GM21447 (cell line): ENCODE results near the gene CDH19.

ENCODE experiments used
- ATAC-seq: cut with Tn5 transposase; IDR thresholded peaks from one replicate; pipeline ENCODE4 v1.9.1; 2021; ENCODE audit not compliant: unreplicated experiment

The CDH19 gene, protein sequence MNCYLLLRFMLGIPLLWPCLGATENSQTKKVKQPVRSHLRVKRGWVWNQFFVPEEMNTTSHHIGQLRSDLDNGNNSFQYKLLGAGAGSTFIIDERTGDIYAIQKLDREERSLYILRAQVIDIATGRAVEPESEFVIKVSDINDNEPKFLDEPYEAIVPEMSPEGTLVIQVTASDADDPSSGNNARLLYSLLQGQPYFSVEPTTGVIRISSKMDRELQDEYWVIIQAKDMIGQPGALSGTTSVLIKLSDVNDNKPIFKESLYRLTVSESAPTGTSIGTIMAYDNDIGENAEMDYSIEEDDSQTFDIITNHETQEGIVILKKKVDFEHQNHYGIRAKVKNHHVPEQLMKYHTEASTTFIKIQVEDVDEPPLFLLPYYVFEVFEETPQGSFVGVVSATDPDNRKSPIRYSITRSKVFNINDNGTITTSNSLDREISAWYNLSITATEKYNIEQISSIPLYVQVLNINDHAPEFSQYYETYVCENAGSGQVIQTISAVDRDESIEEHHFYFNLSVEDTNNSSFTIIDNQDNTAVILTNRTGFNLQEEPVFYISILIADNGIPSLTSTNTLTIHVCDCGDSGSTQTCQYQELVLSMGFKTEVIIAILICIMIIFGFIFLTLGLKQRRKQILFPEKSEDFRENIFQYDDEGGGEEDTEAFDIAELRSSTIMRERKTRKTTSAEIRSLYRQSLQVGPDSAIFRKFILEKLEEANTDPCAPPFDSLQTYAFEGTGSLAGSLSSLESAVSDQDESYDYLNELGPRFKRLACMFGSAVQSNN

DNA sequence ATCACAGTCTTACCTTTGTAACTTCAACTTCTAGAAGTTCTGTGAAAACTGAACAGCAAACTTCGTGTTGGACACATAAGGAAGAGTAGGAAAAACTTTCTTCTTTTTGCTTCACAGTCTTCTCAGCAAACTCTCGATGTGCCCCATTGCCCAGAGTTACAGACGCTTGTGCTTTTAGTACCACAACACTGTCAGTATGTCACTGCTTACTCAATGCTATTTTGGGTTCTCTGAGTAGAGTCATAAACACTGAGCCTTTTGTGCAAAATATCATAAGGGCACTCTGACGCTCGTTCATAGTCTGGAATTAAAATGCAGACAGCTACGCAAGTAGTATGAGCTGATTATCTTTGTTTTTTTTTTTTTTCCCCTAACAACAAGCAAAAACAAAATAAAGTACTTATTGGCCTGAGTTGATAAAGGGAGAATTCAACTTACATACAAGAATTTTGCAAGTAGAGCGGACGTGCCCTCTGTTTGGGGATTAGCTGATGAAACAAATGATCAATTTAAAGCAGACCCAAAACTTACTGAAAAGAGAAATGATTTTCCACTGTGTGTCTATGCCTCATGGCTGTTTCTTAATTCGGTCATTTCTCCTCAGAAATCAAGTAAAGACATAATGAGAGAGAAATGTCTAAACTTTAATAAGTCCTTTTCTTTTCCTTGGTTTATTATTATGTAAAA lies at the start of gene CDH19:
Gene CDH19, minus strand, starts transcription at position 150 of the 687 bp plus-strand sequence. CDS start 31,886 bp downstream, outside the sequence.
- no peak for ATAC-seq

DNA sequence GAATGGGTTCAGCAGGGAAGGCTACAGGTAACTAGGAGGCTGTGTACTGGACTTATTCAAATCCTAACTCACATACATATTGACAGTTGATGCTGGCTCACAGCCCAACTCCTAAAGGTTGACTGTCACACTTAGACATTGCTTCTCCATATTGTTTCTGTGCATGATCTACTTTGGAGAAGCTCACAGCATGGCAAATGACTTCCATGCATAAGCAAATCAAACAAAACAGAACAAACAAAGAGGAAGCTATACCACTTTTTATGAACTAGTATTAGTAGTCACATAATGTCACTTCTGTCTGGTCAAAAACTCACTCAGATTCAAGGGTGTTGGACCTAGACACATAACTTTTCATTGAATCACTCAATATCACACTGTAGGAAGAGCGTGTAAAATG lies 43.8 kb upstream of the CDH19 start:
- ATAC-seq = no peak

DNA sequence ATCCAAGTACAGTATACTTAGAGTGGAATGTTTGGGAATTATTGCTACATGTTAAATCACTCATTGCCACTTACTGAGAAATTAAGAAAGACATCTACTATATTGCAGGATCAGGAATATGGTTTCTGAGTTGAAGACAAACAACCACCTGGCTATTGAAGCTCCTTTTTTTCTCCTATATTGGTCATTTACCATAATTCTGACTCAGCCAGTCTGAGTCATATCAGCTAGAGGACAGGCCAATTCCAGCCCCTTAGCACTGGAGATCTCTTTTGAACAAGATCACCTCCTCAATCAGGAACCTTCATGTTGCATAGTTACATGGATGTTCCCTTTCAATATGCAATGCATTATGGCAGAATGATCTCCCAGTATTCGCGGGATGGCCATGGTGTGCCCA lies 42.7 kb upstream of the CDH19 start:
- no peak for ATAC-seq

DNA sequence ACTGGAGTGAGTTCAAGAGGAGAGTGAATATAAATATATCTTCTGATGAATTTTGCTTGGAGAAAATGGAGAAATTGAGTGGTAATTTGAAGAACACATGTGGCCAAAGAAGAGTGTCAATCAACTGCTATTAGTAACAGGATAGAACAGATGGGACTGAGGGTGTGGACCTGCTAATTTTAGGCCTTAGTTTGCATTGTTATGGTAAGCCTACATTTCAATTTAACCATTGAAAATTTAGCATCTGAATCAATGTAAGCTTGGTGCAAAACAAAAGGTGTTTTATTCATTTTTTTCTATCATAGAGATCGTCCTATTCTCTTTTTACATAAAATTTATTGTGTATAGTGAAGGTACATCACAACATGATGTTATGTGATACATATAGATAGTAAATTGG lies 42.1 kb upstream of the CDH19 start:
- no peak for ATAC-seq

DNA sequence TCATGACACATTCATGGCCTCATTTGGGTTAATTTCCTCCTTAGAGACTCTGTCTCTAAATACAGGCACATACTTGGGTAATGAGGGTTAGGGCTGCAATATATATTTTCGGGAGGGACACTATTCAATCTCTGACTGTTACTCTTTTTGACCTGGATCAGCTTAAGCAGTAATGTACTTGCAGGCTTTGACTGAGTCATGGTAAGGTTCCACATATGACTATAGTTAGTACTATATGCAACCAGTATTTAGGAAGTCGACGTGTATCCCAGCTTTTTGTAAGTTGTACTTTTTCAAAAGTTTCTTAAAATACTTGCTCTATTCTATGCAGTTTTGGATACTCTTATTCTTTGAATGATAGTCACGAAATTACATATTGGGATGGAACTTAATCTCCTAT lies 37.2 kb upstream of the CDH19 start:
- no peak for ATAC-seq

DNA sequence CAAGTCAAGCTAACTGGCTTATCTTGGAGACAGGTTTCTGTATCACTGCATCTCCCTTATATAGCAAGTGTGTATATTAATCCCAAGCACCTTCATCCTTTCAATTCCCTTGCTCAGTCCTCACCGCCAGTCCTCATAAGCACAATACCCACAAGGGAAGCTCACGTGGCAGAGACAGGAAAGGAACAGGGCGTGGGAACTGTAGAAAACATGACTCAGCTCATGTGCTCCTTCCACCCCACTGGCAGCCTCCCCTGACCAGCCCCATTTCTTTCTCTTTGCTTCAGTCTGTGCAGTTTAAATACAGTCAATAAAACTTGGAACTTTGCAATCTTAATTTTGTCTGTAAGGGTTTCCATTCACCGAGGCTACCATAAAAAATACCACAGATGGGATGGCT lies 36.5 kb upstream of the CDH19 start:
- no peak for ATAC-seq

DNA sequence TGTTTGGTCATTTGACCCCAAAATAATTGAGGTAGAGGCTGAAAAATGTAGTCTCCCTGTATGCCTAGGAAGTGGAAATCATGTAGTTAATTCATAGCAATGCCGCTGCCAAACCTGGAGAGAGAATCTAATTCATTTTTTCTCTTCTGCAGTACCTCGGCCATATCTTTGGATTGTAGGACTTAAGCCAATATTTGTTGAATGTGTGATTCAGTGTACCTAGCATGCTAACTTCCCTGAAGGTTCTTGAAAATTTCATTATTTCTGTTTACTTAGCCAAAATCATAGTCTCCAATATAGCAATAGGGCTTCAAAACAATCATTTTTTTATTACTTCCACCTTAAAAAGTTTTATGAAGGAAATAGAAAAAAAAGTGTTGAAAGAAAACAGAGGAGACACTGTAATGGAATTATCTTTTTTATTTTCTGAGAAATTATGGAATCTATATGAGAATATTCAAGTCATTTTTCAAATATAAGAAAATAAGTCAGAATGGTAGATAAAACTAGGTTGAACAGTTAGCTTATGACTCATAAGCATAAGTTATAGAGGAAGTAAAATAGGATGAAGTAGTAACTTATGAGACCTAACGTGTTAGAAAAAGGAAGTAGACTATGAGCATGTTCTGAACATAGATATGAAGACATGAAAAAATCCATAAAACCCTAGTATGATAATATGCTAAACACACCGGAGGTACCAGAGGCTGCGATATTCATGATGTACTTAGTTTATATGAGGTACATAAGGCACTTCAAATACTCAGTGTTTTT lies 35.2 kb upstream of the CDH19 start:
- no peak for ATAC-seq

DNA sequence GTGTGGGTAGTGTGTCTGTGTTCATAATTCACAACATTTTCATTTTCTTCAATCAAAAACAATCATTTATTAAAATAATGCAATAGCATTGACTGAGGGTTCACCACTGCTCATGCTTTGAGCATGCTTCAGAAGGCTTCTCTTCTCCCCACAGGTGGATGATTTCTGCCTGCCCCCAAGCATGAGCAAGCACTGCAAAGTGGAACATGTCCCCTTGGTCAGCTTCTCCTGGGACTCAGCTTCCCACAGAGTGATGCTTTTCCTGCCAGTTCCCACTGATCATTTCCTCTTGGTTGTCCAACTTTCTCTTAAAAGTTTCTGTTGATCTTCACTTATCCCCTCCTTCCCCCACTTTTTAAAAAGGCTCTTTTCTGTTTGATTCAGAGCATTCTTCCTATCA lies 31.5 kb upstream of the CDH19 start:
- ATAC-seq = no peak

- no peak for ATAC-seq
Observed at GRCh38 chr18:66632756-66633155, 28.9 kb upstream of the CDH19 start.

- no peak for ATAC-seq
Observed at GRCh38 chr18:66630831-66631230, 26.9 kb upstream of the CDH19 start.

- ATAC-seq = no peak
Observed at GRCh38 chr18:66623821-66624220, 19.9 kb upstream of the CDH19 start.

DNA sequence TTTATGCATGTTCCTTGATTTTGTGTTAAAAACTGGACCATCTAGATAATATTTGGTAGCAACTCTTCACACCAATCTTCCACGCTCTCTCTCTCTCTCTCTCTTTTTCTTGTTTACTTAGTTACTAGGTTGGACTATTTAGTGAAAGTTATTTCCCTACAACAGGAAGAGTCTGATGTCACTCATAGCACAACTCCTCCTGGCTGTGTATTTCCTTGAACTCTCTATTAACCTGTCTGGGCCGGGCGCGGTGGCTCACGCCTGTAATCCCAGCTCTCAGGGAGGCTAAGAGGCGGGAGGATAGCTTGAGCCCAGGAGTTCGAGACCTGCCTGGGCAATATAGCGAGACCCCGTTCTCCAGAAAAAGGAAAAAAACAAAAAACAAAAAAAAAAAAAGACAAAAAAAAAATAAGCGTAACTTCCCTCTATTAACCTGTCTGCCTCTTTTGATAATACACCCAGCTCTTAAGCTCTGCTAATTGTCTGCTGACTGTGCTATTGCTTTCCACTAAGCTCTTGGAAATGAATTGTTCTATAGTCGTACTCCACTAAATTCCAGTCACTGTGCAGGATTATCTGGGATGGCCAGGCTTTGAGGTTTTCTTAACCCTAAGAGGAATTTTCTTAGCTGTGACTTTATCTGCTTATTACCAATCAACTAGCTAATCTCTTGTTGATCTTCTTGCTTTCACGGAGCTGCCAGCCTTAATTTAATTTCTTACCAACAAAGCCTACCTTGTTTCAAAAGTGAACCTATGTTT lies 18.1 kb upstream of the CDH19 start:
- ATAC-seq = no peak

DNA sequence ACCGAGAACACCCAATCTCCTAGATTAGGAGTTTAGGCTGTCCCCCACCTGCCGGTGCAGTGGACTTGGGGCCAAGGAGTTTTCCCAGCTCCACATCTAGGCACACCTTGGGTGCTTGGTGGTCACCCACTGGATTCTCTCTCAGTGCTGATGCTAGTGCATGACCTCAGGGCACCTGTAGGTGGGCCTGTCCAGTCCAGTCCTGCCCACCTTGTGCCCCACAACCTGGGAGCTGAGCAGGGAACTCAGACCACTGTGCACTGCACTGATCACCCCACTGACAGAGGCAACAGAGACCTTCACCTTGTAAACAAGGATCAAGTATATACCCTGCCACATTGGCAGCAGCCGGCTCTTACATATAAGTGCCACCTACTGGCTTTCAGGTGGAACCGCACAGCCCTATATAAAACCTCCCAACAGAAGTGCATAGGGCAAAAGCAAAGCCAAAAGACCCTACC lies 12.7 kb upstream of the CDH19 start:
- no peak for ATAC-seq

GRCh38 chr18:66615176-66615575 lies 11.3 kb upstream of the CDH19 start:
- no peak for ATAC-seq

- no peak for ATAC-seq
Observed at GRCh38 chr18:66607632-66608031, 3.7 kb upstream of the CDH19 start.

GRCh38 chr18:66601649-66602048 lies 2.2 kb downstream of the CDH19 start:
- ATAC-seq = no peak

DNA sequence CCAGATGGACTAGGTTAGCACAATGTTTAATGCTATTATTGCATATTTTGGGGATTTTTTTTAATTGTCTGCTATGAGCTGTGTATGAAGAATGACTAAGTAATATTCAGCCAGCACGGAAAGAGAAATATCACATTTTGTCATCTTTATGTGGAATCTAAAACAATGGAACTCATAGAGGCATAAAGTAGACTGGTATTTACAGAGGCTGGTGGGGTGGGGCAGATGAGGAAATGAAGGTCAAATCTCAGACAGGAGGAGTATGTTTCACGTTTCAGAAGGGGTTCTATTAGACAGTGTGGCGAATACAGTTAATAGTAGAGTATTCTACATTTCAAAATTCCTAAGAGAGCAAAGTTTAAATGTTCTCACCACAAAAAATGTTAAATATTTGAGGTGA lies 4.7 kb downstream of the CDH19 start:
- ATAC-seq = no peak

DNA sequence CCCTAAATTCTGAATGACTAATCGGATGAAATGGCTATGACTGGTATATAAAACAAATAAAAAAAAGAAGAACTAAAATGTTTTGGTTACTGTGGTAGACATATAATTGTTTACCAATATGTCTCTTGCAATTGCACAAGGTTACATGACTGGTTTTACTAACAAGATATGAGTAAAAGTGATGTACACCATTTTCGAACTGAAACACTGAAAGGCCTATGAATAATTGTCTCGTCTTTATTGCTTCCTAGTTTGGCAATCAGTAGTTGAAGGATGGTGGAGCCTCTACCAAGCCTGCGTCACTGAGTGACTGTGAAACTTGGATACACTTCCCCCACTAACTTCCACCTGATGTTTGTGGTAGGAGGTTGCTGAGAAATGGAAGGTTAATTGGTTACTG lies 16.5 kb downstream of the CDH19 start:
- no peak for ATAC-seq

DNA sequence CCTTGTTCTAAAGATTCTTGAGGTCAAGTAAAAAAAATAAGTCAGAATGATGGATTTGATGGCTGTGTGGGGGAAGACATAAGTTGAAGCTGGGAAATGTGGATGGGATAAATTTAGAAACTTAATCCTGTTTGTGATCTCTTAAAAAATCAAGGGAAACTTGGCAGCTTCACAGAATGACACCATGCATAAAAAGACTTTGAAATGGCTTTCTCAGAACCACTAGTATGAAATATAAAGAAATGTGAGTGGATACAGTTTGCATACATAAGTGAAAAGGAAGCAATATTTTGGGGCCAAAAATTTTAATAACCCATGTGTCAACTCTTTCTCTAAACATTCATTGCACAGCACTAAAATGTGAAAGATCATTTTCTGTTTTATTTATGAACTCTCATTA lies 21.7 kb downstream of the CDH19 start:
- ATAC-seq = no peak

GRCh38 chr18:66575263-66575662 lies 28.6 kb downstream of the CDH19 start:
- ATAC-seq = no peak
